Ascending aorta (tissue), 2 donors: ENCODE results near the gene RUBCNL. TPM values are rescaled to one million over a fixed set of nuclear protein-coding genes. Genes with fewer than 3 reads are reported as not detected.

Source experiments
- DNase-seq, 2 donors: peaks; one replicate each; pipeline ENCODE4 v3.0.0-alpha.2; 2019; ENCODE audit warnings: low spot score in 2 of 2
- H3K27ac ChIP-seq, 2 donors: fragments of 200-600 bp; sonication (generic); one replicate each; pipeline ENCODE4 v1.5.1; 2016 to 2017; ENCODE audit warnings: mild to moderate bottlenecking in 1 of 2
- H3K27me3 ChIP-seq: fragments of 200-600 bp; sonication (generic); one replicate; pipeline ENCODE4 v1.5.1; 2017
- H3K36me3 ChIP-seq, 2 donors: fragments of 200-600 bp; sonication (generic); one replicate each; pipeline ENCODE4 v1.5.1; 2016
- H3K4me1 ChIP-seq, 2 donors: fragments of 200-600 bp; sonication (generic); one replicate each; pipeline ENCODE4 v1.5.1; 2016 to 2017; ENCODE audit warnings: mild to moderate bottlenecking in 1 of 2
- H3K4me3 ChIP-seq, 2 donors: fragments of 200-600 bp; sonication (generic); one replicate each; pipeline ENCODE4 v1.5.1; 2016 to 2017; ENCODE audit warnings: mild to moderate bottlenecking in 1 of 2
- H3K9me3 ChIP-seq, 2 donors: fragments of 200-600 bp; sonication (generic); one replicate each; pipeline ENCODE4 v1.5.1; 2016
- intact Hi-C: fragments of 100-400 bp; cut with DNase I; formaldehyde crosslinking; loops from one replicate; pipeline ENCODE4 v1.15.1; 2023
- total RNA-seq: library from RNA; depleted of rRNA; stranded (reverse); fragments of >200 nt; gene quantifications from one replicate; pipeline ENCODE4 v1.1.0, GENCODE V29; 2016
- TF ChIP-seq, protein P1 (sequence below), 3 experiments: fragments of 200-600 bp in 2 of 3; fragments of 450-650 bp in 1 of 3; sonication (generic) in 2 of 3; IDR thresholded peaks; one replicate each; pipeline ENCODE4 v1.5.1; 2016 to 2019; ENCODE audit warnings: antibody characterized with exemption in 3 of 3, mild to moderate bottlenecking in 1 of 3, moderate library complexity in 1 of 3

RUBCNL gene
- total RNA-seq, 1 donor from 2014 or later, result 2.4 TPM

DNA sequence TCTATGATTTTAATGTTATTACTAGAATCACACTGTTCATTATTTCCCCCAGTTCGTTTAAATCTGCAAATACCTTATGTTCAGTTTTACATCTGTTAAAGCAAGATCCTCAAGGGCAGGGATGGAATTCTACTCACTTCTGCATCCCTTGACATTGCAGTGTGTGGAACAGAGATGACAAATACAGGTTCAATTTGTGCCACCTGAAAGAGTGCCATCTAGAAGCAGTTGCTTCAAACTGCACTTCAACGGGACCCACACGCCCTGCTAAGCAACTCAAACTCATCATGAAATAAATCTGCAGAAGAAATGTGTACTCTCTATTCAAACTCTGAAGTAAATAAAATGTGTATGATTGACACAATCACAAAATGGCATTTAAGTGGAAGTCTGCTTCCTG, 44.5 kb downstream of the RUBCNL start:
- no peaks in the 10 kb centered on the region for H3K36me3 ChIP-seq
- no peak overlapping the region for H3K4me3 ChIP-seq
- H3K9me3 ChIP-seq, result no peaks in the 10 kb centered on the region
- no peaks in the 10 kb centered on the region for H3K4me1 ChIP-seq
- H3K27ac ChIP-seq, result no peak overlapping the region
- no peak for DNase-seq
- TF ChIP-seq, protein P1, sequence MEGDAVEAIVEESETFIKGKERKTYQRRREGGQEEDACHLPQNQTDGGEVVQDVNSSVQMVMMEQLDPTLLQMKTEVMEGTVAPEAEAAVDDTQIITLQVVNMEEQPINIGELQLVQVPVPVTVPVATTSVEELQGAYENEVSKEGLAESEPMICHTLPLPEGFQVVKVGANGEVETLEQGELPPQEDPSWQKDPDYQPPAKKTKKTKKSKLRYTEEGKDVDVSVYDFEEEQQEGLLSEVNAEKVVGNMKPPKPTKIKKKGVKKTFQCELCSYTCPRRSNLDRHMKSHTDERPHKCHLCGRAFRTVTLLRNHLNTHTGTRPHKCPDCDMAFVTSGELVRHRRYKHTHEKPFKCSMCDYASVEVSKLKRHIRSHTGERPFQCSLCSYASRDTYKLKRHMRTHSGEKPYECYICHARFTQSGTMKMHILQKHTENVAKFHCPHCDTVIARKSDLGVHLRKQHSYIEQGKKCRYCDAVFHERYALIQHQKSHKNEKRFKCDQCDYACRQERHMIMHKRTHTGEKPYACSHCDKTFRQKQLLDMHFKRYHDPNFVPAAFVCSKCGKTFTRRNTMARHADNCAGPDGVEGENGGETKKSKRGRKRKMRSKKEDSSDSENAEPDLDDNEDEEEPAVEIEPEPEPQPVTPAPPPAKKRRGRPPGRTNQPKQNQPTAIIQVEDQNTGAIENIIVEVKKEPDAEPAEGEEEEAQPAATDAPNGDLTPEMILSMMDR (IDR thresholded peaks at IDR 0.05), result no peak
- no peaks in the 10 kb centered on the region for H3K27me3 ChIP-seq
- intact Hi-C loops, result no loop called here

DNA sequence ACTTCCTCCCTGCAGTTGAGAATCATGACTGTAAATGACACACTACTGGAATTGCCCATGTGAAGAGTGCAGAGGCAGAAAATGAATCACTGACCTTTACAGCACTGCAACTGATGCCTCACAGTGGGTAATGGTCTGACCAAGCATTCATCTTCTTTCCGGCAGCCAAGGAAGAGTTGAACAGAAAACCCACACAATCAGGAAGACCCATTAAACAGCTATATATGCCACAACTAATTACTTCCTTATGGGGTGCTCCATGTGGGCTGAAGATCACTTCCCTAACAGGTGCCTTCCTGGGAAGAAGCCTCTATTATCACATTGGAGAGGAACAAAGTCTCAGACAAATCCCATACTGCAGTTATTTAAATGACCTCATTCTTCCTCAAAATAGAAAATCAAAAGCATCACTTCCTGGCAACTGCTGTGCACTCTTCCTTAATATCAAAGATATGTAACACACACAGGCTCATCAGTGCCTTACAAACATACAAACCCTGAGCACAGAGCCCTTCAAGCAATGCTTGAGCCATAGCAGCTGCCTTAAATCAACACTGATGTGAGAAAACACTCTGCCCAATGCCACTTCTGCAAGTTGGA, 45.8 kb downstream of the RUBCNL start:
- Histone ChIP-seq H3K36me3 (no peaks in the 10 kb centered on the region), H3K9me3 (peaks cover 0 to 5% of the 10 kb centered on the region in 2 donors), H3K27ac (peak overlapping the region in 1 of 2 donors; percentile 27), H3K4me3 (no peak overlapping the region), H3K4me1 (no peaks in the 10 kb centered on the region), H3K27me3 (no peaks in the 10 kb centered on the region)
- no peak for DNase-seq
- intact Hi-C loops, result no loop called here
- TF ChIP-seq, protein P1 (IDR thresholded peaks at IDR 0.05), result no peak

DNA sequence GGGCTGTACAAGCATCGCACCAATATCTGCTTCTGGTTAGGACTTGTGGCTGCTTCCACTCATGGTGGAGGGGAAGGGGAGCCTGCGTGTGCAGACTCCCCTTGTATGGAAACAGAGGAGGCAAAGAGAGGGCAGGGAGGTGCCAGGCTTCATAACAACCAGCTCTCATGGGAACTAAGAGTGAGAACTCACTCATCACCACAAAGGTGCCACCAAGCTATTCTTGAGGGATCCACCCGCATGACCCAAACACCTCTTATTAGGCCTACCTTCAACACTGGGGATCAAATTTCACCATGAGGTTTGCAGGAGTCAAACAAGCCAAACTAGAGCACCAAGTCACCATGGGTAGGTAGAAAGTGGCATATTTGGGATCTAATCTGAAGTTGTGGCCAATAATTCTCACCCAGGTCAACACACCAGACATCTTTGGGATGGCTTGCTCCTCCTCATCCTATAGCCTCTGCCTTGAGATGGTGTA, 46.4 kb downstream of the RUBCNL start:
- Histone ChIP-seq H3K9me3 (peaks cover 0 to 5% of the 10 kb centered on the region in 2 donors), H3K36me3 (no peaks in the 10 kb centered on the region), H3K27me3 (no peaks in the 10 kb centered on the region), H3K27ac (no peak overlapping the region), H3K4me3 (no peak overlapping the region), H3K4me1 (no peaks in the 10 kb centered on the region)
- intact Hi-C loops, result no loop called here
- TF ChIP-seq, protein P1 (IDR thresholded peaks at IDR 0.05), result no peak
- no peak for DNase-seq

DNA sequence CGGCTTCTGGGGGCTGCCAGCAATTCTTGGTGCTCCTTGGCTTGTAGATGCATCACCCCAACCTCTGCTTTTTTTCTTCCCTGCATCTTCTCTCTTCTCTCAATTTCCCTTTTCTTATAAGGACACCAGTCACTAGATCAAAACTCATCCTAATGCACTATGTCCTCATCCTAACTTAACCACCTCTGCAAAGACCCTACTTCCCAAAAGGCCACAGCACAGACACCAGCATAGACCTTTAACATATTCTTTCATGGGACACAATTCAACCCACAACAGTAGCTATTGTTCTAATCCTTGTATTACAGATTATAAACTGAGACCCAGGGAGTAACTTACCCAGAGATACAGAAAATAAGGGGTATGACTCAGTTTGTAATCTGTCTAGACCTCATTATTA, 47.0 kb downstream of the RUBCNL start:
- Histone ChIP-seq H3K27me3 (no peaks in the 10 kb centered on the region), H3K4me3 (no peak overlapping the region), H3K9me3 (peaks cover 0 to 5% of the 10 kb centered on the region in 2 donors), H3K27ac (no peak overlapping the region), H3K36me3 (no peaks in the 10 kb centered on the region), H3K4me1 (no peaks in the 10 kb centered on the region)
- no peak for DNase-seq
- intact Hi-C loops, result no loop called here
- TF ChIP-seq, protein P1 (IDR thresholded peaks at IDR 0.05), result no peak

DNA sequence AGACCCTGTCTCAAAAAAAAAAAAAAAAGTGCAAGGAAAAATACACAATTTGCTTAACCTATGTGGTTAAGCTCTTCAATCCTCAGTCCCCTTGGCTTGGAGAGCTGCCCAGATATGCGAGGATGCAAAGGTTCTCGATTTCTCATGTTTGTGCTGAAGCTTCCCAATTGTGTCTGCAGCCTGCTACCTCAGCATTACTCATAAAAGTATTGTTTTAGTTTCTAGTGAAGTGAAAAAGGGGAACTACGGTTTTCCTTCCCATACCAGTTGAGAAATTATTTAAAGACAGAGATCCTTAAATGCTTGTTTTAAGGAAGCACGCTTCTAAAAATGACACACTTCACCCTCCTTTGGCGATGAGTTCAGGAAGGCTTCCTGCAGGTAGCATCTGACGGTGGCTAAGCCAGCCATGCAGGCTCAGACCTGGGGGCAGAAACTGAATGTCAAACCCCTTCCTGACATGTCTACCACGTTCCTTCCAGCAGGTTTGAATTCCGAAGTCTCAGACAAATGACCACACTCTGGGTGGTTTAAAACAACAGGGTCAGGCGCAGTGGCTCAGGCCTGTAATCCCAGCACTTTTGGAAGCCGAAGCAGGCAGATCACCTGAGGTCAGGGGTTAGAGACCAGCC, 47.9 kb downstream of the RUBCNL start:
- Histone ChIP-seq H3K27ac (no peak overlapping the region), H3K9me3 (peaks cover 0 to 5% of the 10 kb centered on the region in 2 donors), H3K36me3 (no peaks in the 10 kb centered on the region), H3K27me3 (no peaks in the 10 kb centered on the region), H3K4me1 (no peaks in the 10 kb centered on the region), H3K4me3 (no peak overlapping the region)
- intact Hi-C loops, result no loop called here
- no peak for DNase-seq
- TF ChIP-seq, protein P1 (IDR thresholded peaks at IDR 0.05), result no peak
